K562 (cell line): ENCODE data around the gene PLEKHO2. TPM values are rescaled to one million over a fixed set of nuclear protein-coding genes. Genes with fewer than 3 reads are reported as not detected.

ENCODE experiments used
- ATAC-seq: fragments of 200-7000 bp; cut with Tn5 transposase; 3 replicates; pipeline ENCODE4 v1.9.1; 2020; ENCODE audit warnings: moderate library complexity
- BruUV-seq: library from RNA; stranded (reverse); fragments of 400-500 nt; replicated peaks from 2 replicates; lab custom pipeline; 2021; lab: Mats Ljungman, UMichigan
- CTCF ChIA-PET: fragments of 300-600 bp; formaldehyde crosslinking; extraction: SDS; loops from one replicate; lab custom pipeline; 2021; ENCODE audit warnings: low intra/inter-chr PET ratio; lab: Yijun Ruan, JAX
- POLR2A ChIA-PET: fragments of 300-600, 350-650 bp; sonication (Branson Sonifier 250); formaldehyde crosslinking; extraction: SDS; loops from one replicate; lab custom pipeline; 2021; ENCODE audit warnings: antibody characterized with exemption, inconsistent platforms; lab: Yijun Ruan, JAX
- DNase-seq, 4 experiments: peaks; one replicate each; pipeline versions ENCODE4 v3.0.0 to v3.0.0-alpha.2; 2011 to 2018; ENCODE audit warnings: low spot score in 3 of 4, mixed read lengths in 3 of 4; ENCODE audit errors: extremely low read depth in 1 of 4
- FAIRE-seq: peaks from 2 replicates; lab custom pipeline; 2011; peaks lifted over from hg19 to GRCh38; lab: Jason Lieb, UNC
- H2AFZ ChIP-seq: 2 replicates; pipeline ENCODE4 v1.6.0; 2011; ENCODE audit warnings: low read depth, low read length, control low read depth, inconsistent platforms
- H3K27ac ChIP-seq: fragments of 200-600 bp; 3 replicates; pipeline ENCODE4 v1.8.0; 2011; ENCODE audit warnings: low read depth, mild to moderate bottlenecking, control low read depth, inconsistent platforms, low read length, moderate library complexity, mixed read lengths; ENCODE audit errors: extremely low read depth
- H3K27me3 ChIP-seq, 2 experiments: fragments of 300-600 bp in 1 of 2; 2 replicates in 1 of 2; 3 replicates in 1 of 2; pipeline versions ENCODE4 v1.6.0 to v1.8.0; 2011; ENCODE audit warnings: inconsistent platforms in 2 of 2, low read length in 2 of 2, mild to moderate bottlenecking in 1 of 2, mixed read lengths in 1 of 2, moderate library complexity in 1 of 2; ENCODE audit not compliant: control insufficient read depth in 2 of 2, insufficient read depth in 2 of 2
- H3K36me3 ChIP-seq: fragments of 300-600 bp; 3 replicates; pipeline ENCODE4 v1.8.0; 2011; ENCODE audit warnings: mild to moderate bottlenecking, low read length, inconsistent platforms; ENCODE audit not compliant: control insufficient read depth, insufficient read depth
- H3K4me1 ChIP-seq, 2 experiments: fragments of 200-600 bp in 1 of 2; replicated peaks in 1 of 2; 2 replicates in 1 of 2; 3 replicates in 1 of 2; pipeline versions ENCODE4 v1.5.1 to v1.8.0; 2011; ENCODE audit warnings: inconsistent platforms in 2 of 2, low read length in 2 of 2, mild to moderate bottlenecking in 1 of 2, mixed read lengths in 1 of 2, moderate library complexity in 1 of 2; ENCODE audit not compliant: control insufficient read depth in 2 of 2, insufficient read depth in 2 of 2
- H3K4me2 ChIP-seq: 2 replicates; pipeline ENCODE4 v1.6.1; 2011; ENCODE audit warnings: low read length, control low read depth, inconsistent platforms, mixed read lengths; ENCODE audit not compliant: insufficient read depth
- H3K4me3 ChIP-seq: fragments of 200-600 bp; sonication (generic), shearing (Covaris generic); 2 replicates; pipeline ENCODE4 v1.5.1; 2016; ENCODE audit warnings: control low read depth, inconsistent platforms
- H3K79me2 ChIP-seq: fragments of 200-600 bp; 3 replicates; pipeline ENCODE4 v1.8.0; 2011; ENCODE audit warnings: low read length, inconsistent platforms; ENCODE audit not compliant: control insufficient read depth, insufficient read depth
- H3K9ac ChIP-seq, 2 experiments: 2 replicates each; pipeline versions ENCODE4 v1.6.0 to v1.6.1; 2011; ENCODE audit warnings: low read depth in 2 of 2, low read length in 2 of 2, control low read depth in 1 of 2, inconsistent platforms in 1 of 2, mild to moderate bottlenecking in 1 of 2, mixed read lengths in 1 of 2; ENCODE audit not compliant: insufficient read depth in 1 of 2
- H3K9me1 ChIP-seq: one replicate; pipeline ENCODE4 v1.6.0; 2011; ENCODE audit warnings: inconsistent platforms, mild to moderate bottlenecking, low read length, moderate library complexity; ENCODE audit not compliant: control insufficient read depth, insufficient read depth
- H3K9me3 ChIP-seq: replicated peaks from 2 replicates; pipeline ENCODE4 v1.5.1; 2011; ENCODE audit warnings: low read depth, low read length, inconsistent platforms; ENCODE audit not compliant: control insufficient read depth, insufficient read depth
- H4K20me1 ChIP-seq: replicated peaks from 2 replicates; pipeline ENCODE4 v1.6.1; 2011; ENCODE audit warnings: low read length, inconsistent platforms, mixed read lengths; ENCODE audit not compliant: control insufficient read depth, insufficient read depth
- PRDM10 ChIP-seq: fragments of 450-650 bp; IDR thresholded peaks from 2 replicates; pipeline ENCODE4 v1.6.1; 2018; ENCODE audit not compliant: partially characterized antibody
- ZBTB33 ChIP-seq: sonication (generic); formaldehyde crosslinking; IDR thresholded peaks from 2 replicates; pipeline ENCODE4 v1.8.1; 2023; ENCODE audit warnings: mild to moderate bottlenecking, missing genetic modification reagents
- WGBS: fragments of 100-300 bp; shearing (Covaris generic); methylation state at CpG from one replicate; pipeline ENCODE4 v1.1.6; 2016; ENCODE audit warnings: low coverage, mixed read lengths; ENCODE audit not compliant: insufficient coverage; ENCODE audit errors: missing lambda C conversion rate; 5-methylcytosine and 5-hydroxymethylcytosine counted together
- in situ Hi-C: fragments of 300-500 bp; cut with MboI; formaldehyde crosslinking; loops from 4 replicates; pipeline ENCODE4 v1.15.0; 2018; ENCODE audit warnings: inconsistent platforms, mixed read lengths
- intact Hi-C: fragments of 100-400 bp; cut with micrococcal nuclease; formaldehyde crosslinking; loops from 2 replicates; pipeline ENCODE4 v1.14.2; 2022
- polyA plus RNA-seq, 8 experiments: library from polyadenylated mRNA; depleted of rRNA in 4 of 8; stranded (reverse) in 5 of 8; unstranded in 3 of 8; fragments of >200 nt; fragmentation: Nextera tagmentation in 2 of 8; fragmentation: Illumina TruSeq in 1 of 8; extraction: Ambion mirVana in 2 of 8; extraction: Trizol in 1 of 8; gene quantifications; 2 replicates each; pipeline versions ENCODE4 v1.2.1 to v1.2.3, GENCODE V29; 2011 to 2014; ENCODE audit warnings: inconsistent platforms in 1 of 8, missing spikeins in 1 of 8
- total RNA-seq, 7 experiments: library from RNA; depleted of rRNA in 6 of 7; stranded (reverse); fragments of >200 nt in 6 of 7; fragmentation: Illumina TruSeq in 2 of 7; extraction: Trizol in 2 of 7; gene quantifications; 2 replicates each; pipeline versions ENCODE4 v1.2.1 to v1.2.3, GENCODE V29; 2011 to 2021; ENCODE audit warnings: low replicate concordance in 1 of 7

PLEKHO2 gene
- total and polyA plus RNA-seq, 9 of the 15 experiments (the other 6 are each of a cell fraction or from before 2014, with no cell fraction given) = 0.24 to 8.8 (median 5.5) TPM

- Histone ChIP-seq H3K27me3 (no peaks in the 10 kb centered on the region), H4K20me1 (peaks cover 3% of the 10 kb centered on the region; the same call in 1 of the 2 replicates), H3K36me3 (peaks cover 12% of the 10 kb centered on the region; the same call in 2 of the 3 replicates), H3K9ac (peak overlapping the region; percentile 5 to 31; a peak in 1 of 4 replicates), H3K4me2 (peak overlapping the region; percentile 21), H3K9me1 (peaks cover 3% of the 10 kb centered on the region), H3K4me1 (peaks cover 39% of the 10 kb centered on the region in 2 experiments), H3K9me3 (no peaks in the 10 kb centered on the region), H3K4me3 (no peak overlapping the region), H3K27ac (no peak overlapping the region), H3K79me2 (peaks cover 46% of the 10 kb centered on the region), H2AFZ (no peak overlapping the region)
- WGBS = 30% methylated on average over 8 of the region's 8 CpGs
- FAIRE-seq = no peak
- ATAC-seq = no peak
- POLR2A ChIA-PET = interaction anchor here (0.6 to 1.8 kb wide), 3 partner anchors 9 to 32 kb away, joined by 3 to 4 read pairs (median 3); no protein-coding TSS in a partner anchor
- TF ChIP-seq PRDM10 (peak; percentile 89), ZBTB33 (CRISPR knock-in tag) (no peak)
- intact Hi-C loops = no loop called here
- no peak for DNase-seq
- in situ Hi-C loops = no loop called here
- CTCF ChIA-PET = no interaction called here
- no TSS peak for BruUV-seq
These were observed 2.9 kb downstream of the PLEKHO2 start for GRCh38 chr15:64844576-64845145.
